GM18526 (cell line): ENCODE measurements around the gene CALN1.

ENCODE experiments used
- POLR2A ChIP-seq: IDR thresholded peaks from 3 replicates; pipeline ENCODE4 v1.6.1; 2011; ENCODE audit not compliant: insufficient read length; ENCODE audit errors: extremely low read depth

CALN1 gene

DNA sequence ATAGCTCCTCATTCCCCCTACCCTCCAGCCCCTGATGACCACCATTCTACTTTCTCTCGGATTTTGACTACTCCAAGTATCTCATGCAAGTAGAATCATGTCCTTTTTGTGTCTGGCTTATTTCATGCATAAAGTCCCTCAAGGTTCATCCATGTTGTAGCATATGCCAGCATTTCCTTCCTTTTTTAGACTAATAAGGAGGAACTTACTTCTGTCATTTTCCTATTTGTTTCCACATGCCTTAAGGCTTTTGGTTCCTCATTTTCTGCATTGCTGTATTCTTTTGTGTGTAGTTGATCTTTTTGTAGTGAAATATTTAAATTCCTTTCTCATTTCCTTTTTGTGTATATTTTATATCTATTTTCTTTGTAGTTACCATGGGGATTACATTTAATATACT is 376.9 kb downstream of the CALN1 start:
- no peak for TF ChIP-seq POLR2A

DNA sequence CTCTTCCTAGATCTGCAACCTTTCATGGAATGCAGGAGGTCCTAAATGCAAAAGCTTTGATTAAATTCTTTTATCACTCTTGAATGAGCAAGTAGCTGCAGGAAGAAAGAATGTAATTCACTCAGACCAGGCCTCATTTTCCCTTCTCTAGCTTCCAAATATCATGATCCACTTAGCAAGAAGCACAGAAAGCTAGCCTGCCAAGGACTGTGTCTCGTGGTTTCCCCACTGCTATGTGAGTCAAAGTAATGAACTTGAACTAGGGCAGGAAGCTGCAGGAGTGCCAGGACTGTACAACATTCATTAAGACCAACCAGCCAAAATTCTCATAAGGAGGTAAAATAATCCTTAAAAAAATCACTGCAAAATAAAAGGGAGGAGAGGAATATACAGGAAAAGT is 379.2 kb downstream of the CALN1 start:
- TF ChIP-seq POLR2A = no peak

DNA sequence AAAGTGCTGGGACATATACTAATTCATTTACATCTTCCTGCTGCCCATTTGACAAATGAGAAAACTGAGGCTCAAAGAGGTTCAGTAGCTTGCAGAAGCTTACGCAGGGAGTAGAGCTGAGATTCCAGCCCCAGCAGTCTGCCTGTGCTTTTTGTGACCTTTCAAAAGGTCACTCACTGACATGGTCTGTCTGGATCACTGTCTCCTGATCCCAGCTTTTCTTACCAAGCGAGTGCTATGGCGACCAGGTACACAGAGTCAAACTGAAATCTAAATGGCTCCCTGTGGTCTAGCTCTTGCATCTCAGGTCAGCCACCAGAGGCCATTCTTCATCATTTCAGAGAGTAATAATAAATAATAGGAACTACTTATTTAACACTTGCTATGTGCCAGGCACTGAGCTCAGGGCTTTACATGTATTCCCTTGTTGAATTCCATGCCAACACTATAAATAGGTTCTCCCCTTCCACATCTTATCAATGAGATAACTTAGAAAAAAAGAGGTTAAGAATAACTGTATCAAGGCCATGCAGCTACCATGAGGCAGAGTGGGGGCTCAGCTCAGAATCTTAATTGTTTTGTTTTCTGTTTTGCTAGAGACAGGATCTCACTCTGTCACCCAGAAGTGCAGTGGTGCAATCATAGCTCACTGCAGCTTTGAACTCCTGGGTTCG is 381.0 kb downstream of the CALN1 start:
- TF ChIP-seq POLR2A = no peak

DNA sequence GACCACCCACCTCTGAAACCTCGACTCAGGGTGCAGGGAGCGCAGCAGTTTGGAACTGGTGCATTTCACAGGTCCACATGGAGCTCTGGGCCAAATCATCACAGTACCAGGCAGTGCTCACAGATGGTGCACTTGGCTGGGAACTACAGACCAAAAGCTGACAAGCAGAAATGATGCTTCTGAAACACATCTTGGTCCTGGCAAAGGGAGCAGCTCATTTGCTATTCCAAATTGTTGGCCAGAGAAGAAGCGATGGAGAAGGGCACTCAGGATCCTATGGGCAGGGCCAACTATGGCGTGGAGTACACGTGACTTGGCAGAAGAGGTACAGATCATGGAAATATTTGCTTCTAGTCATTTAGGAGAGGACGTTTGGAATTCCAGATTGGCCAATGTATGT is 383.9 kb downstream of the CALN1 start:
- no peak for TF ChIP-seq POLR2A

DNA sequence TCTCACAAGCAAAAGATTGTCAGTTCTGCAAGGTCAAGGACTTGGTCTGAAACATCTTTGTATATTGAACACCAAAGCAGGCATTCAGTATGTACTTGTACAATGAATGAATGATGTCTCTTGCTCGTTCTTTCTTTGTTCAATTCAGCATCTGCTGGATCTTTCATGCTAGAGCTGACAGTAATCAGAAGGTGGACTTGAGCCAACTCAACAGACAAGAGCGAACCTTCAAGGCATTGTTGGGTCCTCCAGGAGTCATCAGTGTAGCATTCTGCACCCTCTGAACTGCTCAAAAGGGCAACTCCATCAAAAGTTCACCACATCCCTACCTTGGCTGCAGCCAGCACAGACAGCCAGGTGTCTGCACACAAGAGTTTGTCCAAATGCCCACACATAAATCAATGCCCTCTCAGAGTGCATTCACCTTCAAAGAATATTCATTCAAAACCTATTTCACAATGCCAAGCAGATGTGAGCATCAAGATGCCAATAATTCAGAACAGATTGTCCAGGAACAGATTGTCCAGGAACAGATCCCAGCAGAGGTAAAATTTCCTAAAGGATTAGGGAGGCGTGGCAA is 386.7 kb downstream of the CALN1 start:
- no peak for TF ChIP-seq POLR2A

DNA sequence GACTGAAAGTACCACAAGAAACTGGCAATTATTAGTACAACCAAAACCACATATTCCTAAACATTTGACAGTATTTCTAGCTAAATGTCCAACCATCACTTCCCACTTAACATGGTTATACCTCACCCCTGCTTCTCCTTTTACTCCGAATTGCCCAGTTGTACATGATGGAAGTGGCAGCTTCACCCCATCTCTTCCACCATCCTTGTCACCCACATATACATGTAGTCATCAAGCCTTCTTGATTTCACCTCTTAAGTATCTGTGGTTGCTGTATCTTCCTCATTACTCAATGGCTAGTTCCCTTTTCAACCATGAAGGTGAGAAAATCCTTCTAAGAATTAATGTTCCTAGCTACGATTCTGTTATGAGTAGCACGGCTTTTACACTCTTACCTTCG is 388.2 kb downstream of the CALN1 start:
- TF ChIP-seq POLR2A = no peak

DNA sequence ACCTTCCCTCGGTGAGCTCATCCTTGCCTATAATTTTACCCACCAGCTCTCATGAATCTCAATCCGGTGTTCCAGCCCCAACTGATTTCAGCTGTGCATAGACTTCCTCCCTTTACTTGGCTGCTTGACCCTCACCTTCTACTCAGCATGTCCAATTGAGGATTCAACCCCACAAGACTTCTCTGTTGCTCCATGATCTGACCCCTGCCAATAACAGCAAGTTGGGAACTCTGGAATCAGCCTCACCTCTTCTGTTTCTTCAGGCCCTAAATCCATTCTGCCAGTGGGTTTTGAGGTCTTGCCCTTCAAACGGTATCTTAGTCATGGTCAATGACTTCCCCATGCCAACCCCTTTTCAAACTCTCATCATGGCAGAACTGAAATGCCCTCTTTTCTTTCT is 390.4 kb downstream of the CALN1 start:
- TF ChIP-seq POLR2A = no peak

DNA sequence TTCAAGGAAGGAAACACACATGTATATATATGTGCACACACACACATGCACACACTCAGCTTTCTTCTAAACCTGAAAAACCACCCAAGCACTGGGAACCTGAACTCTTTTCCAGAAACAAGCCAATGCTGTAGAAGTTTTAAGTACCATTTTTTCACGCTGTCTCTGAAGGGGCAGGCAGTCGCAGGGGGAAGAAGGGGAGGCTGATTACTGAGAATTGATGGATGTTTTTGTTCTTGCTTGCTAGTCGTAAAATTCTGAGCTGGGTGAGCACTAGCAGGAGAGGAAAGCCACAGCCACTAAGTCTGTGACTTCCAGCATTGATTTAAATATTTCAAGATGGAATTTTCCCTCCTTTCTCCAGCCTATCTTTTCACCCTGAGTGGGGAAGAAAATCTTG is 391.8 kb downstream of the CALN1 start:
- no peak for TF ChIP-seq POLR2A

DNA sequence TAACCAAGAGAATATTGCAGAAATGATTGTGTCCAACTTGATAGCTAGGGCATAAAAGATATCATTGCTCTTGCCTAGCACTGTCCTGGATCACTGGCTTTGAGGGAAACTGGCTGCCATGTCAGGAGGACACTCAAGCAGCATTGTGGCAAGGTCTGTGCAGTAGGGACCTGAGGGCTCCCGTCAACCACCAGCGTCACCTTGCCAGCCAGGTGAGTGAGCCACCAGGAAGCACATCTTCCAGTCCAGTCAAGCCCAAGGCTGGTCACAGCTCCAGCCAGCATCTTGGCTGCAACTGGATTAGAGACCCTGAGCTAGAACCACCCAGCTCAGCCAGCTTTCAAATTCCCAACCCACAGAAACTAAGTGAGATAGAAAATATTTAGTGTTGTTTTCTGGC is 392.7 kb downstream of the CALN1 start:
- no peak for TF ChIP-seq POLR2A

DNA sequence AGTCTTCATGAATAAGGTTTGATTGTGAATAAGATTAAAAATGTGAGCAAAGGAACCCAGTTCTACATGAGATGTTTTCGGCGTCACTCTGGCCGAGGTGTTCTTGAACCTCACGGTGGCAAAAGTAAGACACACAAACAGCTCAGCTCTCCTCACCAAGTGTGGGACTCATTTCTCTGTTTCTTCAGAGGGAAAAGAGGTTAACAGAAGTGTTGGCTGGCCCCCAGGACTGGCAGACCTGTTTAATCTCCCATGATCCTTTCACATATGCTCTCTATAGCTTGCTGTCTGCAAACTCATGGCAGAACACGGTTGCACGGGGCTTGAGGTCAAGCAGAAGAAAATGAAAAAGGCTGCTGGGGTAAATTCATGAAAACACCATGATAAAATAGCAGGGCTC is 394.4 kb downstream of the CALN1 start:
- TF ChIP-seq POLR2A = no peak

DNA sequence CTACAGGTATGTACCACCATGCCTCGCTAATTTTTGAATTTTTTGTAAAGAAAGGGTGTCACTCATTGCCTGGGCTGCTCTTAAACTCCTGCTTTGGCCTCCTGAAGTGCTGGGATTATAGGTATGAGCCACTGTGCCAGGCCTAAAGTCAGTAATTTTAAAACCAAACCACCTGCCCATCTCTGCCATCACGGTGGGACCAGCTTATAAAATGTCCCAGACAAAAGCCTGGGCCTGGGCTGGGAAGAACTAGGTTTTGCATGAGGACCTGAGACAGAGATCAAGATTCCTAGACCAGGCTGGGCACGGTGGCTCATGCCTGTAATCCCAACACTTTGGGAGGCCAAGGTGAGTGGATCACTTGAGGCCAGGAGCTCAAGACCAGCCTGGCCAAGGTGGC is 395.6 kb downstream of the CALN1 start:
- TF ChIP-seq POLR2A = no peak

DNA sequence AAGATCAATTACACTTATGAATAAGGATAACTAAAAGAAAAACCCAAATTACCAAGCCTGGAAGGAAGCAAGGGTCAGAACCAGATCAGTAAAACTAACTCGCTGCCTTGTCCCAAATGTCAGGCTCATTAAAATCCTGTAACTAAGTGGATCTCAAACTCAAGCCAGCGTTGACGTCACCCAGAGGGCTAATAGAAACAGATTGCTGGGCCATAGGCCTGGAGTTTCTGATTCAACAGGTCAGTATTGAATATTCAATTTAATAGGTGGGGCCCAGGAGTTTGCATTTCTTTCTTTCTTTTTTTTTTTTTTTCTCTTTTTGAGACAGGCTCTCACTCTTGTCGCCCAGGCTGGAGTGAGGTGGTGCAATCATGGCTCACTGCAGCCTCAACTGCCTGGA is 397.0 kb downstream of the CALN1 start:
- TF ChIP-seq POLR2A = no peak

DNA sequence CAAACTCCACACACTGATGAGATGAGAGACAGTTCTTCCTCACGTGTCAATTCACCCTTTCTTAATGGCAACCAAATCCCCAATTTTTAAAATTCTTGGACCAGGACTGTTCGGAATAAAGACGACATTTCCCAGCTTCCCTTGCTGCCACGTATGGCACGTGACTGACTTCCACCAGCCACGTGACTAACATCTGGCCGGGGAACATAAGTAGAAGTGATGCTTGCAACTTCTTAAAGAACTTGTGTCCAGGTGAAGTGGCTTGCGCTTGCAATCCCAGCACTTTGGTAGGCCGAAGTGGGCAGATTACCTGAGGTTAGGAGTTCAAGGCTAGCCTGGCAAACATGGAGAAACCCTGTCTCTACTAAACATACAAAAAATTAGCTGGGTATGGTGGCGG is 405.1 kb downstream of the CALN1 start:
- no peak for TF ChIP-seq POLR2A

DNA sequence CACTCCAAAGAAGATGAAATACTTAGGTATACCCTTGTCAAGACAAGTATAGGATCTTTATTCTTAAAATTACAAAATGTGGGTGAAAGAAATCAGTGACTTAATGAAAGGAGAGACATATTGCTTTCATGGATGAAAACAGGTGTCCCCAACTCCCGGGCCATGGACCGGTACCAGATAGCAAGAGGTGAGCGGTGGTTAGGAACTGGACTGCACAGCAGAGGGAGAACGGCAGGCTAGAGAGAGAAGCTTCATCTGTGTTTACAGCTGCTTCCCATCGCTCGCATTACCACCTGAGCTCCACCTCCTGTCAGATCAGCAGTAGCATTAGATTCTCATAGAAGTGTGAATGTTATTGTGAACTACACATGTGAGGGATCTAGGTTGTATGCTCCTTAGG is 408.9 kb downstream of the CALN1 start:
- TF ChIP-seq POLR2A = no peak

DNA sequence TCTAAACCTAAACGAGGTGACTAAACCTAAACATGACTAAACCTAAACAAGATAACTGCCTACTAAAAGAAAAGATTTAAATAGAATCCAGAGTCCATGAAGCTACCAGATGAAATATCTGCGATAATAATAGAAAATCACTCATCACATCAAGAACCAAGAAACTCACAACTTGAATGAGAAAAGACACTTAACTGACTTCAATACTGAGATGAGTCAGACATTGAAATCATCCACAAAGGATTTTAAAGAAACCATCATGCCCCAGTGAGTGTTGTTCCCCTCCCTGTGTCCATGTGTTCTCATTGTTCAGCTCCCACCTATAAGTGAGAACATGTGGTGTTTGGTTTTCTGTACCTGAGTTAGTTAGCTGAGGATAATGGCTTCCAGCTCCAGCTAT is 416.0 kb downstream of the CALN1 start:
- no peak for TF ChIP-seq POLR2A

DNA sequence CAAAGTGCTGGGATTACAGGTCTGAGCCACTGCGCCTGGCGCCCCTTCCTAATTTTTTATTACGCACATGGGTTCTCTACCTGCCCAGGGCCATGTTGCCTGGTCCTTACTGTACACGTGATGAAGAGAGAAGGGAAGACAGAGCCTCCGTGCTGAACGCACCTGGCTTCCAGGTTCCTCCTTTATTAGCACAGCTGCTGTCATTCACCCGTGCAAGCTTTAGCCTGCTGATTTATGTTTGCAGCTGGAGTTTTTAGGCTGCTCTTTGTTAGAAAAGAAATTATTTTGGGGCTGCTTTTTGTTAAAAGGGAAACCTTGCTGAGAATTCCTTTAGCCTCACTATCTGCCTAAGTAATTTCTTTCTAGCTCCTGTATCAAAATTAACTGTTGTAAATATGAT is 417.0 kb downstream of the CALN1 start:
- TF ChIP-seq POLR2A = no peak

DNA sequence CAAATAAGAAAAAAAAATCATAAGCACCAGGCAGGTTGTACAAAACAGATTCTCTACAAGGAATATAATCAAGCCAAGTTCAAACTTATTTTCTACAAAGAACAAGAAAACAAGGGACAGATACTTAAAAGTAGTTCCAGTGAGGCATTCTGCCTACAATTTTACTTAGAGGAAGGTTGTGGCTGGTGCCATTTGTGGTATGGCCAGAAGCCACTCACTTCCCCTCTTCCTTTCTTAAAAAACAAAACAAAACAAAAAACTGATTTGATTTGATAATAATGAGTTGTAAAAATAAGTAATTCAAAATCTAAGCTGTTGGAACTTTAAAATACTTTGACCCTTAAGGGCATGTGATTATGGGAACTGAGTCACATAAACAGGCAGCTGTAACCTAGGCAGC is 420.6 kb downstream of the CALN1 start:
- TF ChIP-seq POLR2A = no peak
